ENCODE results near the gene SMARCB1.

Gene SMARCB1

GRCh38 chr22:23787910-23788309 lies 1.1 kb downstream of the SMARCB1 start:
- 82 to 83% methylated on average over 3 of the region's 3 CpGs for WGBS, 2 experiments
- no peaks in the 10 kb centered on the region for H3K9me3 ChIP-seq (ENCODE audit: control insufficient read depth, low read length)
- peaks cover 8% of the 10 kb centered on the region for H3K36me3 ChIP-seq (ENCODE audit: control insufficient read depth, insufficient read depth, low read length)
- H3K27me3 ChIP-seq (ENCODE audit: control insufficient read depth, insufficient read depth, low read length, poor library complexity, severe bottlenecking): no peaks in the 10 kb centered on the region
- peak overlapping the region; percentile 93 for H3K4me3 ChIP-seq (ENCODE audit: insufficient read depth, low read depth, low read length)
- peaks cover 12% of the 10 kb centered on the region for H3K4me1 ChIP-seq (ENCODE audit: control insufficient read depth, insufficient read depth, low read length)
- H3K27ac ChIP-seq (ENCODE audit: insufficient read depth, low read depth, low read length, poor library complexity, severe bottlenecking): no peak overlapping the region

GRCh38 chr22:23789121-23789520 lies 2.4 kb downstream of the SMARCB1 start:
- Histone ChIP-seq H3K9me3 (ENCODE audit: control insufficient read depth, low read length) (no peaks in the 10 kb centered on the region), H3K4me1 (ENCODE audit: control insufficient read depth, insufficient read depth, low read length) (peaks cover 12% of the 10 kb centered on the region), H3K4me3 (ENCODE audit: insufficient read depth, low read depth, low read length) (no peak overlapping the region), H3K27me3 (ENCODE audit: control insufficient read depth, insufficient read depth, low read length, poor library complexity, severe bottlenecking) (no peaks in the 10 kb centered on the region), H3K27ac (ENCODE audit: insufficient read depth, low read depth, low read length, poor library complexity, severe bottlenecking) (no peak overlapping the region), H3K36me3 (ENCODE audit: control insufficient read depth, insufficient read depth, low read length) (peaks cover 14% of the 10 kb centered on the region)
- 84 to 89% methylated on average over 4 of the region's 4 CpGs for WGBS, 2 experiments

GRCh38 chr22:23789638-23790037 lies 2.9 kb downstream of the SMARCB1 start:
- WGBS, 2 experiments: 92 to 93% methylated on average over 4 of the region's 4 CpGs
- Histone ChIP-seq H3K4me1 (ENCODE audit: control insufficient read depth, insufficient read depth, low read length) (peaks cover 12% of the 10 kb centered on the region), H3K27me3 (ENCODE audit: control insufficient read depth, insufficient read depth, low read length, poor library complexity, severe bottlenecking) (no peaks in the 10 kb centered on the region), H3K36me3 (ENCODE audit: control insufficient read depth, insufficient read depth, low read length) (peaks cover 19% of the 10 kb centered on the region), H3K9me3 (ENCODE audit: control insufficient read depth, low read length) (no peaks in the 10 kb centered on the region), H3K4me3 (ENCODE audit: insufficient read depth, low read depth, low read length) (no peak overlapping the region), H3K27ac (ENCODE audit: insufficient read depth, low read depth, low read length, poor library complexity, severe bottlenecking) (no peak overlapping the region)

- no peaks in the 10 kb centered on the region for H3K9me3 ChIP-seq (ENCODE audit: control insufficient read depth, low read length)
- H3K4me3 ChIP-seq (ENCODE audit: insufficient read depth, low read depth, low read length): no peak overlapping the region
- WGBS, 2 experiments: 87 to 88% methylated on average over 10 of the region's 11 CpGs
- peaks cover 10% of the 10 kb centered on the region for H3K4me1 ChIP-seq (ENCODE audit: control insufficient read depth, insufficient read depth, low read length)
- no peak overlapping the region for H3K27ac ChIP-seq (ENCODE audit: insufficient read depth, low read depth, low read length, poor library complexity, severe bottlenecking)
- no peaks in the 10 kb centered on the region for H3K27me3 ChIP-seq (ENCODE audit: control insufficient read depth, insufficient read depth, low read length, poor library complexity, severe bottlenecking)
- peaks cover 27% of the 10 kb centered on the region for H3K36me3 ChIP-seq (ENCODE audit: control insufficient read depth, insufficient read depth, low read length)
Observed at GRCh38 chr22:23790819-23791737, 4.3 kb downstream of the SMARCB1 start.

GRCh38 chr22:23791738-23792645 lies 5.2 kb downstream of the SMARCB1 start:
- 95 to 96% methylated on average over 25 of the region's 25 CpGs for WGBS, 2 experiments
- H3K4me1 ChIP-seq (ENCODE audit: control insufficient read depth, insufficient read depth, low read length): peaks cover 7% of the 10 kb centered on the region
- no peak overlapping the region for H3K4me3 ChIP-seq (ENCODE audit: insufficient read depth, low read depth, low read length)
- no peak overlapping the region for H3K27ac ChIP-seq (ENCODE audit: insufficient read depth, low read depth, low read length, poor library complexity, severe bottlenecking)
- no peaks in the 10 kb centered on the region for H3K9me3 ChIP-seq (ENCODE audit: control insufficient read depth, low read length)
- no peaks in the 10 kb centered on the region for H3K27me3 ChIP-seq (ENCODE audit: control insufficient read depth, insufficient read depth, low read length, poor library complexity, severe bottlenecking)
- peaks cover 36% of the 10 kb centered on the region for H3K36me3 ChIP-seq (ENCODE audit: control insufficient read depth, insufficient read depth, low read length)

GRCh38 chr22:23793326-23793725 lies 6.6 kb downstream of the SMARCB1 start:
- H3K36me3 ChIP-seq (ENCODE audit: control insufficient read depth, insufficient read depth, low read length): peaks cover 43% of the 10 kb centered on the region
- no peaks in the 10 kb centered on the region for H3K27me3 ChIP-seq (ENCODE audit: control insufficient read depth, insufficient read depth, low read length, poor library complexity, severe bottlenecking)
- 93 to 95% methylated on average over 7 to 8 of the region's 8 CpGs for WGBS, 2 experiments

GRCh38 chr22:23796461-23796860 lies 9.7 kb downstream of the SMARCB1 start:
- Histone ChIP-seq H3K9me3 (ENCODE audit: control insufficient read depth, low read length) (no peaks in the 10 kb centered on the region), H3K4me3 (ENCODE audit: insufficient read depth, low read depth, low read length) (no peak overlapping the region), H3K36me3 (ENCODE audit: control insufficient read depth, insufficient read depth, low read length) (peaks cover 63% of the 10 kb centered on the region), H3K27ac (ENCODE audit: insufficient read depth, low read depth, low read length, poor library complexity, severe bottlenecking) (no peak overlapping the region), H3K4me1 (ENCODE audit: control insufficient read depth, insufficient read depth, low read length) (no peaks in the 10 kb centered on the region), H3K27me3 (ENCODE audit: control insufficient read depth, insufficient read depth, low read length, poor library complexity, severe bottlenecking) (no peaks in the 10 kb centered on the region)
- 95 to 96% methylated on average over 5 of the region's 5 CpGs for WGBS, 2 experiments

More at GRCh38 chr22:23793326-23793725, 6.6 kb downstream of the SMARCB1 start:
- no peak overlapping the region for H3K4me3 ChIP-seq (ENCODE audit: insufficient read depth, low read depth, low read length)
- peaks cover 7% of the 10 kb centered on the region for H3K4me1 ChIP-seq (ENCODE audit: control insufficient read depth, insufficient read depth, low read length)
- no peaks in the 10 kb centered on the region for H3K9me3 ChIP-seq (ENCODE audit: control insufficient read depth, low read length)
- H3K27ac ChIP-seq (ENCODE audit: insufficient read depth, low read depth, low read length, poor library complexity, severe bottlenecking): no peak overlapping the region

DNA sequence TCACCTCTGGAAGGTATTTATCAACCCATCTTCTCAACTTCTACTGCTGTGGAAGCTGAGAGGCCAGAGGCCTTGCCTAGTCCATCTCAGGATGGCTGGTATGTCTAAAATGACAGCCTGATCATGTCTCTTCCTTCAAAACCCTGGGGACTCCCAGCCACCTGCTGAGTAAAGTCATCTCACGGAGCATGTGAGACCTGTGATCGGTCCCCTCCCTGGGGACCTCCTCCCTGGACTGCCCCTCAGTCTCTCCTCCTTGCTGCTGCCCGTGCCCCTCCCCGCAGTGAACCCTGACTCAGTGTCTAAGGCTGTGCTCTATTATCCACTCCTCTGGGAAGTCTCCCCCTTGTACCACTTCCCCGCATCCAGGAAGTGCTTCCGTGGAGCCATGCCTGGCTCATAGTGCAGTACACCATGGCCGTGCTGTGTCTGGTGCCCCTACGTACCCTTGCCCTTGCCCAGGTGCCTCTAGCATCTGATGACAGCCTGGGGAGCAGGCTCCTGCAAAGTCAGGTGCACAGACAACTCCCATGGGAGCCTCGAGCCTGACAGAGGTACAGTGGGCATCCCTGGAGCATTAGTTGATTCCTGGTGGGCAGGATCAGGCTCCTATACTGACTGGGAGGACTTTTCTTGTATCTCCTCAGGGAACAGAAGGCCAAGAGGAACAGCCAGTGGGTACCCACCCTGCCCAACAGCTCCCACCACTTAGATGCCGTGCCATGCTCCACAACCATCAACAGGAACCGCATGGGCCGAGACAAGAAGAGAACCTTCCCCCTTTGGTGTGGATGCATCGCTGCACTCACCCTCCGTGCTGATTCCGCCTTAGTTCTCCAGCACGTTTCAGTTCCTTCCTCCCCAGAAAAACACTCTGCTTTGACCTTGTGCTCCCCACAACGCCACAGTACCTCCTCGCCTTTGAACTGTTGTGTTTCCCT lies 13.8 kb downstream of the SMARCB1 start:
- 95 to 96% methylated on average over 18 of the region's 18 CpGs for WGBS, 2 experiments
- peaks cover 71% of the 10 kb centered on the region for H3K36me3 ChIP-seq (ENCODE audit: control insufficient read depth, insufficient read depth, low read length)

DNA sequence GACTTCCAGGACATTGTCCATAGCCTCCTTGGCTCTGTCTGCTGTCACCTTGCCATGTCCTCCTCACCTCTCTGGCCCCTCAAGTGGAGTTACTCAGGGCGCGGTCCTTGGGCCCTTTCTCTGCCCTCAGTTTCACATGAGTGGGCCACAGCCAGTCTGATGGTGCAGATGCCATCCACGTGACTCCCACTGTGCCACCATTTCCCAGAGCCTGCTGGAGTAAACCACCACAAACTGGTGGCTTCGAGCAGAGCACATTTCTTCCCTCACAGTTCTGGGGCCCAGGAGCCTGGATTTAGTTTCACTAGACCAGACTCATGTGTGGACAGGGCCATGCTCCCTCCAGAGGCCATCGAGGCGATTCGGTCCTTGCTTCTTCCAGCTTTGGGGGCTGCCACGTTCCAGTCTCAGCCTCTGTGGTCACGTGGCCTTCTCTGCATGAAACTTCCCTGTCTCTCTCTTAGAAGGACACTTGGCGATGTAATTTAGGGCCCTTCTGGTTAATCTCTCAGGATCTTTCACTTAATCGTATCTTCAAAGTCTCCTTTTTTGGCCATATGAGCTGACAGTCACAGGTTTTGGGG lies 14.6 kb downstream of the SMARCB1 start:
- no peaks in the 10 kb centered on the region for H3K27me3 ChIP-seq (ENCODE audit: control insufficient read depth, insufficient read depth, low read length, poor library complexity, severe bottlenecking)
- WGBS, 2 experiments: 94 to 96% methylated on average over 11 of the region's 11 CpGs
- H3K4me1 ChIP-seq (ENCODE audit: control insufficient read depth, insufficient read depth, low read length): no peaks in the 10 kb centered on the region
- peaks cover 72% of the 10 kb centered on the region for H3K36me3 ChIP-seq (ENCODE audit: control insufficient read depth, insufficient read depth, low read length)
- H3K9me3 ChIP-seq (ENCODE audit: control insufficient read depth, low read length): no peaks in the 10 kb centered on the region
- H3K27ac ChIP-seq (ENCODE audit: insufficient read depth, low read depth, low read length, poor library complexity, severe bottlenecking): no peak overlapping the region
- no peak overlapping the region for H3K4me3 ChIP-seq (ENCODE audit: insufficient read depth, low read depth, low read length)

More for the DNA sequence above, 13.8 kb downstream of the SMARCB1 start:
- H3K27ac ChIP-seq (ENCODE audit: insufficient read depth, low read depth, low read length, poor library complexity, severe bottlenecking): no peak overlapping the region
- no peaks in the 10 kb centered on the region for H3K27me3 ChIP-seq (ENCODE audit: control insufficient read depth, insufficient read depth, low read length, poor library complexity, severe bottlenecking)
- no peak overlapping the region for H3K4me3 ChIP-seq (ENCODE audit: insufficient read depth, low read depth, low read length)
- H3K4me1 ChIP-seq (ENCODE audit: control insufficient read depth, insufficient read depth, low read length): no peaks in the 10 kb centered on the region
- no peaks in the 10 kb centered on the region for H3K9me3 ChIP-seq (ENCODE audit: control insufficient read depth, low read length)
